ENCODE data around the gene RIMBP2. TPM values are rescaled to one million over a fixed set of nuclear protein-coding genes. Genes with fewer than 3 reads are reported as not detected.

The RIMBP2 gene
- polyA plus RNA-seq, 1 donor from 2014 or later = 14.6 TPM

- no peak for TF ChIP-seq TAF1 (IDR thresholded peaks at IDR 0.05; ENCODE audit: low read depth)
- TF ChIP-seq MXI1 (conservative IDR thresholded peaks at IDR 0.05; ENCODE audit: poor library complexity, severe bottlenecking) = no peak
- TF ChIP-seq EZH2 (IDR thresholded peaks at IDR 0.05; ENCODE audit: borderline replicate concordance, insufficient read depth, low read length, poor library complexity, severe bottlenecking) = no peak
- no peak for TF ChIP-seq RAD21 (conservative IDR thresholded peaks at IDR 0.05)
- TF ChIP-seq SMC3 (conservative IDR thresholded peaks at IDR 0.05; ENCODE audit: poor library complexity) = no peak
- no peak for TF ChIP-seq EP300 (conservative IDR thresholded peaks at IDR 0.05; ENCODE audit: poor library complexity, severe bottlenecking)
- no peak for TF ChIP-seq POLR2AphosphoS5 (IDR thresholded peaks at IDR 0.05)
- TF ChIP-seq REST (IDR thresholded peaks at IDR 0.05; ENCODE audit: borderline replicate concordance) = no peak
- no peak for TF ChIP-seq CTCF (IDR thresholded peaks at IDR 0.05; ENCODE audit: poor library complexity, severe bottlenecking)
- H3K27ac ChIP-seq (ENCODE audit: low read length) = no peak overlapping the region
- H2AFZ ChIP-seq (ENCODE audit: low read depth, low read length) = no peak overlapping the region
These were observed 113.8 kb downstream of the RIMBP2 start for GRCh38 chr12:130602251-130602650.

GRCh38 chr12:130601327-130601726 lies 114.8 kb downstream of the RIMBP2 start:
- Histone ChIP-seq H3F3A (ENCODE audit: insufficient read depth, low read length, poor library complexity, severe bottlenecking) (no peaks in the 10 kb centered on the region), H2AFZ (ENCODE audit: low read depth, low read length) (no peak overlapping the region), H3K9me2 (ENCODE audit: insufficient read depth, low read length) (no peaks in the 10 kb centered on the region), H3K9ac (ENCODE audit: low read length) (no peak overlapping the region), H3K4me2 (ENCODE audit: low read length) (no peak overlapping the region), H4K20me1 (ENCODE audit: insufficient read depth) (no peaks in the 10 kb centered on the region), H3K79me2 (replicated peaks; ENCODE audit: insufficient read depth, low read length) (no peaks in the 10 kb centered on the region), H3K27ac (ENCODE audit: low read length) (no peak overlapping the region), H3K27me3 (ENCODE audit: insufficient read depth, low read depth, low read length) (no peaks in the 10 kb centered on the region), H3K4me3 (ENCODE audit: low read length) (no peak overlapping the region), H3K9me3 (ENCODE audit: low read length) (no peaks in the 10 kb centered on the region), H3K36me3 (ENCODE audit: insufficient read depth, low read length) (no peaks in the 10 kb centered on the region)
- TF ChIP-seq SMC3 (conservative IDR thresholded peaks at IDR 0.05; ENCODE audit: poor library complexity) (no peak), REST (IDR thresholded peaks at IDR 0.05; ENCODE audit: borderline replicate concordance) (no peak), POLR2AphosphoS5 (IDR thresholded peaks at IDR 0.05) (no peak), EP300 (conservative IDR thresholded peaks at IDR 0.05; ENCODE audit: poor library complexity, severe bottlenecking) (no peak), TAF1 (IDR thresholded peaks at IDR 0.05; ENCODE audit: low read depth) (no peak), MXI1 (conservative IDR thresholded peaks at IDR 0.05; ENCODE audit: poor library complexity, severe bottlenecking) (no peak), RAD21 (conservative IDR thresholded peaks at IDR 0.05) (no peak), CTCF (IDR thresholded peaks at IDR 0.05; ENCODE audit: poor library complexity, severe bottlenecking) (no peak), EZH2 (IDR thresholded peaks at IDR 0.05; ENCODE audit: borderline replicate concordance, insufficient read depth, low read length, poor library complexity, severe bottlenecking) (no peak)

More at GRCh38 chr12:130602251-130602650, 113.8 kb downstream of the RIMBP2 start:
- H3K9ac ChIP-seq (ENCODE audit: low read length) = no peak overlapping the region
- no peaks in the 10 kb centered on the region for H3K27me3 ChIP-seq (ENCODE audit: insufficient read depth, low read depth, low read length)
- H4K20me1 ChIP-seq (ENCODE audit: insufficient read depth) = no peaks in the 10 kb centered on the region
- H3K36me3 ChIP-seq (ENCODE audit: insufficient read depth, low read length) = no peaks in the 10 kb centered on the region
- no peaks in the 10 kb centered on the region for H3F3A ChIP-seq (ENCODE audit: insufficient read depth, low read length, poor library complexity, severe bottlenecking)
- no peaks in the 10 kb centered on the region for H3K9me2 ChIP-seq (ENCODE audit: insufficient read depth, low read length)
- no peaks in the 10 kb centered on the region for H3K9me3 ChIP-seq (ENCODE audit: low read length)
- H3K4me2 ChIP-seq (ENCODE audit: low read length) = no peak overlapping the region
- no peaks in the 10 kb centered on the region for H3K79me2 ChIP-seq (replicated peaks; ENCODE audit: insufficient read depth, low read length)
- H3K4me3 ChIP-seq (ENCODE audit: low read length) = no peak overlapping the region

Measured in neural cell (in vitro differentiated cells).